NCI-H2081 (cell line): Measurements from ENCODE around the gene NELL1.
A peak's percentile ranks its signal among the peaks of the same experiment; 100 is the strongest.

Experiments
- DNase-seq, 2 experiments: peaks; one replicate each; lab custom pipeline; 2025; lab: John Stamatoyannopoulos, UW

NELL1 gene

GRCh38 chr11:20668844-20669819 is at the start of gene NELL1:
Gene NELL1, plus strand, starts transcription at chr11:20669586.
- DNase-seq = peak; percentile 45 to 56

- no peak for DNase-seq
Observed at GRCh38 chr11:20620988-20621387, 48.4 kb upstream of the NELL1 start.

- DNase-seq = no peak
Observed at GRCh38 chr11:20621679-20622078, 47.7 kb upstream of the NELL1 start.

- DNase-seq = no peak
Observed at GRCh38 chr11:20623252-20623651, 46.1 kb upstream of the NELL1 start.

- DNase-seq = no peak
Observed at GRCh38 chr11:20626279-20626678, 43.1 kb upstream of the NELL1 start.

GRCh38 chr11:20627026-20627425 is 42.4 kb upstream of the NELL1 start:
- DNase-seq = no peak

GRCh38 chr11:20627701-20628100 is 41.7 kb upstream of the NELL1 start:
- DNase-seq = no peak

- DNase-seq = peak; percentile 35 to 63
Observed at GRCh38 chr11:20631519-20632168, 37.7 kb upstream of the NELL1 start.

- no peak for DNase-seq
Observed at GRCh38 chr11:20632169-20632532, 37.2 kb upstream of the NELL1 start.

GRCh38 chr11:20634044-20634443 is 35.3 kb upstream of the NELL1 start:
- DNase-seq = no peak

- DNase-seq = no peak
Observed at GRCh38 chr11:20634781-20635180, 34.6 kb upstream of the NELL1 start.

- no peak for DNase-seq
Observed at GRCh38 chr11:20638074-20638473, 31.3 kb upstream of the NELL1 start.

- DNase-seq = no peak
Observed at GRCh38 chr11:20639688-20640087, 29.7 kb upstream of the NELL1 start.

GRCh38 chr11:20640401-20640800 is 29.0 kb upstream of the NELL1 start:
- DNase-seq = no peak

- no peak for DNase-seq
Observed at GRCh38 chr11:20644360-20644759, 25.0 kb upstream of the NELL1 start.

GRCh38 chr11:20647976-20648565 is 21.3 kb upstream of the NELL1 start:
- DNase-seq = peak; percentile 57 to 83

GRCh38 chr11:20652150-20652806 is 17.1 kb upstream of the NELL1 start:
- DNase-seq = no peak

- no peak for DNase-seq
Observed at GRCh38 chr11:20654038-20654437, 15.3 kb upstream of the NELL1 start.

GRCh38 chr11:20656901-20657300 is 12.5 kb upstream of the NELL1 start:
- DNase-seq = peak in 1 of 2 experiments; percentile 22

GRCh38 chr11:20658135-20658534 is 11.3 kb upstream of the NELL1 start:
- peak; percentile 12 to 33 for DNase-seq

GRCh38 chr11:20661445-20661844 is 7.9 kb upstream of the NELL1 start:
- DNase-seq = no peak

GRCh38 chr11:20661850-20662249 is 7.5 kb upstream of the NELL1 start:
- no peak for DNase-seq
